K562 treated with DMSO at 1 percent for 12 hours (cell line): Measurements from ENCODE around the gene ZNF333. TPM values are rescaled to one million over a fixed set of nuclear protein-coding genes. Genes with fewer than 3 reads are reported as not detected.

ENCODE experiments used
- total RNA-seq: library from RNA; unstranded; fragments of 300-600 nt; gene quantifications from 2 replicates; pipeline ENCODE4 v1.2.3, GENCODE V29; 2022; ENCODE audit not compliant: insufficient read depth

ZNF333 gene
- 2.6 and 11.4 TPM in 2 replicates for total RNA-seq

GRCh38 chr19:14689598-14690503 is at the start of gene ZNF333:
ZNF333 (plus strand) TSS chr19:14690048; CDS start chr19:14693492, 3,444 bp downstream.

GRCh38 chr19:14674764-14675163 is 15.1 kb upstream of the ZNF333 start, which contains the start of gene ADGRE3:
ADGRE3 (minus strand) TSS chr19:14674844; CDS start chr19:14674770, 74 bp downstream.

GRCh38 chr19:14778110-14778845 is 88.4 kb downstream of the ZNF333 start, which contains the start of gene ADGRE2:
ADGRE2 (minus strand) TSS chr19:14778560; CDS start chr19:14776756, 1,804 bp downstream.

Other genes starting within 250 kb of the ZNF333 start
- 1.0 TPM in 1 of 2 replicates, not detected in the other for gene PTGER1, start 214.7 kb upstream of the ZNF333 start, total RNA-seq
- gene GIPC1, start 193.9 kb upstream of the ZNF333 start, total RNA-seq: 135 and 169 TPM in 2 replicates
- gene DNAJB1, start 171.7 kb upstream of the ZNF333 start, total RNA-seq: 91.5 and 142 TPM in 2 replicates
- 318 and 408 TPM in 2 replicates for gene TECR, start 160.5 kb upstream of the ZNF333 start, total RNA-seq
- gene NDUFB7, start 118.0 kb upstream of the ZNF333 start, total RNA-seq: 356 and 637 TPM in 2 replicates
- gene CLEC17A, start 107.0 kb upstream of the ZNF333 start, total RNA-seq: not detected in 2 replicates
- gene ADGRE3, start 15.2 kb upstream of the ZNF333 start, total RNA-seq: not detected in 2 replicates
- 2.5 and 7.5 TPM in 2 replicates for gene ADGRE2, start 88.5 kb downstream of the ZNF333 start, total RNA-seq
- not detected in 2 replicates for gene OR7A5, start 145.1 kb downstream of the ZNF333 start, total RNA-seq
- not detected in 2 replicates for gene OR7C1, start 145.1 kb downstream of the ZNF333 start, total RNA-seq
- gene OR7A10, start 158.9 kb downstream of the ZNF333 start, total RNA-seq: not detected in 2 replicates
- gene OR7A17, start 196.1 kb downstream of the ZNF333 start, total RNA-seq: not detected in 2 replicates